Myocyte (in vitro differentiated cells): ENCODE data around the gene DLGAP4. TPM values are rescaled to one million over a fixed set of nuclear protein-coding genes. Genes with fewer than 3 reads are reported as not detected.

Source experiments
- DNase-seq: peaks from one replicate; pipeline ENCODE4 v3.0.0-alpha.2; 2012; ENCODE audit warnings: low read depth
- total RNA-seq: library from RNA; depleted of rRNA; stranded (reverse); fragments of >200 nt; gene quantifications from 2 replicates; pipeline ENCODE4 v1.2.3, GENCODE V29; 2014

DLGAP4 gene
- total RNA-seq, 1 donor from 2014 or later: 39.7 TPM

DNA sequence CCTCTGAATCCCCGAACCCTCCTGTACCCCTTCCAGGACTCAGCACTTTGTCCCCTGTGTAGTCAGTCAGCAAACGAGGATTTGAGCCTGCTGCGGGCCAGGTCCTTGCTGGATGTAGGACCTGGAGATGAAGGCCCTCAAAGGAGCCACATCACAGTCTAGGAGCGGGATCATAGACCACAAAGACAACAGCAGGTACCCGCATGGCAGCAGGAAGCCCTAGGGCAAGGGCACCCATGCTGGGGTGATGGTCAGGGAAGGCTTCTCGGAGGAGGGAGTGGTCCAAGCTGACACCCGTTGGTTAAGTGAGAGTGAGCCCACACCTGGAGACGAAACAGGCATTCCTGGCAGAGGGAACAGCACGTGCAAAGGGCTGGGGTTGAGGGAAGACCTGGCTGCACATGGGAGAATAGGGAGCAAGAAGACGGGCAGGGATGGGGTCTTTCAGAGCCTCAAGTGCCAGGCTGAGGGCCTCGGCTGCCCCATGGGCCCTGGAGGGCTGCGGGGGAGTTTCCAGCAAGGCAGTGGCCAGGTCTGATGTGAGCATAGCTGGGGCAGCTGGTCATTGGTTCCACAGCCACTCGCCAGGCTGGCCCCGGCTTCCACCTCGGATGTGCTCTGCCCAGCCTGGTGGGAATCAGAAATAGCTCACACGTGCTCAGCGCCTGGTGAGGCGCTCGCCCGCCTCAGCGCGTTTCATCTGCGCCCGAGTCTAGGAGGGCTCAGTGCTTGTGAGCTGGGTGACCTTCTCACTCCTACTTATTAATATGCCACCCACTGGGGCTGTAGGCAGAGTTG, 15.0 kb downstream of the DLGAP4 start:
- DNase-seq: no peak

- no peak for DNase-seq
Measured at GRCh38 chr20:36322131-36322530, 16.0 kb downstream of the DLGAP4 start.

DNA sequence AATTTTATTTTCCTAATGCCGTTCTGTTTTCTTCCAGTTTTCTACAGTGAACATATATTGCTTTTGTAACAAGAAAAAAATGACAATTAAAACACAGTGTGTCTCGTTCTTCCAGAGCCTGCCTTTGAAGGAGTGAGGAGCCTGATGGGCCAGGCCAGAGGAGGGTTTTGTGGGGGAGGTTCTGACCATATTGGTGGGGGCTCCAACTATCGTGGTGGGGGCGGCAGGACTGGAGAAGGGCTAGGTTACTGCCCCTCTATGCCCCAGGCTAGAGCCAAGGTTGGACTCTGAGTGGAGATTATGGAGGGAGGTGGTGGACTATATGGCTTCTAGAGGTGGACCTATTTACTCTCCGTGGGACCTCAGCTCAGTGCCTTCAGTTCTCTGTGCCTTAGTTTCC, 24.0 kb downstream of the DLGAP4 start:
- no peak for DNase-seq

DNA sequence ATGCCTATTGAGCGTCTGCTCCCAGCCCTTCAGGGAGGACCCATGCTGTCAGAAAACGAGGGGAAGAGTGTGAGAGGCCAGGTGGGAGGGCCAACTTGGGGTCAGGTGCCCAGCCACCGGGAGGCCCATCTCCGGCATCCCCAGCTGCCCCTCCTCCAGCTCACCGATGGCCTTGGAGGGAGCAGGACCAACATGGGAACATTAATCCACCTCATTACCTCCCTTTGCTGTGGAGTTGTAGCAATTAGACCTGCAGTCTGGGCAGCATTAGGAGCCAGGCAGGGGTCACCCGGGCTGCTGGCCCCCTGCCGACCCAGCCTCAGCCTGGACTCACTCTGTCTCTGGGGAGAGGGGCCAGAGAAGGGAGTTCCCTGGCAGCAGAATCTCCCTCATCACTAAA, 25.1 kb downstream of the DLGAP4 start:
- no peak for DNase-seq

DNA sequence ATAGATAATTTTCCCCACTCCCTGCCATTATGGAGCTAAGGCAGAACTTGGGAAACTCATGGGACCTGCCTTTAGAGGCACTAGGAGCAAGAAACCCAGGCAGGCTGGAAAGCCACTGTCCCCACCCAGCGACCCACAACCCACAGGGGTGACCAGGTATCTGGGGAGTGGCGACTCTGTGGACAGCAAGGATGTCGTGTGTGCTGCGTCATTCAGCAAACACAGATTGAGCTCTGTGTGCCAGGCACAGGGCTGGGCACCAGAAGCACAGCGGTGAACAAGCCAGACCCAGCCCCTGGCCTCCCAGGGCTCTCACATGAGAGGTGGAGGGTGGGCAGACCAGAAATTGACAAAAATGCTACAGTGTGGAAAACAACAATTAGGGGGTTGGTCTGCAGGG, 27.7 kb downstream of the DLGAP4 start:
- no peak for DNase-seq

- no peak for DNase-seq
Measured at GRCh38 chr20:36334281-36335205, 28.4 kb downstream of the DLGAP4 start.

- no peak for DNase-seq
Measured at GRCh38 chr20:36335206-36335870, 29.2 kb downstream of the DLGAP4 start.

DNA sequence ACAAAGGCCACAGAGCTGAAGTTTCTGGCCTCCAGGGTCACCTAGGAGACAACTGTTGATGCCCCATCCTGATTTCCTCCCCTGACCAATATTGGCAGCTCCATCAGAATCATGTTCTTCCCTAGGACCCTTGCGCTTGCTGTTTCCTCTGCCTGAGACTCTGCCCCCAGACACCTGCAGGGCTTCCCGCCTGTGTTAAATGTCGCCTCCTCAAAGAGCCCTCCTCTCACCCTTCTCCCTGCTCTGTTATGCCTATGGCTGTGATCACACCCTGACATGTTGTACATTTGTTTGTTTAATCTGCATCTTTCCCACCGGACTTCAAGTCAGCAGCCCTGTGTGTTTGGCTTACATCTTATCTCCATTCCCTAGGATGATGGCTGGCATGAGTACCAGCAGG, 30.1 kb downstream of the DLGAP4 start:
- DNase-seq: no peak

DNA sequence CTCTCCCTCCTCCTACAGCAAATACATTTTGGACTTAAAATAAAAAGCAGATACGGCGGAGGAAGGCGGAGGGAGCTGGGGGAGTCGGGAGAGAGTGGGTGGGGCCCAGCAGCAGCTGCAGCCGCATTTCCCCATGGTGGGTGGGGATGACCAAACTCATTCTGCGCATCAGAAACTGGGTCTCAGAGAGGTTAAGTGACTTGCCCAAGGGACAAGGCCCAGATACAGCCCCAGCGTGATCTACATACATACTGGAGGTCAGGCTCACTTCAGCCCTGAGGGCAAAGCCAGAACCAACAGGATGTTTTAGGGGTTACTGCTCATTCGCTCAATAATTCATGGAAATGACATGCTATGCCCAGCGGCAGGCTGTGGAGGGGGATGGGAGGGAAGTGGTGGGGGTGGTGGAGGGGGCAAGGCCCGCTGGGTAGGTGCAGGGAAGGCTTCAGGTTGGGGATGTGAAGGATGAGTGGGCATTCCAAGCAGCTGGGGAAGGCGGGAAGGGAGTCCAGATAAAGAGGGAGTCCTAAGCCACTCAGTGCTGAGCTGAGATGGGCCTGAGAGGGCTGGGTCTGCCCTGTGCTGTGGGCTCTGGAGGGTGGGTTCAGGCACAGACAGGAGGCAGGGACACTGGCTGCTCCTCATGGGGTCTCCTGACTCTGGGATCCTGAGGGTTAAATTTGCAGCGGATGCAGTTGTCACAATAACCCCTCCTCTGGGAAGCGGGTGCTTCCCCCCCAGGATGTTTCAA, 31.0 kb downstream of the DLGAP4 start:
- DNase-seq: no peak

DNA sequence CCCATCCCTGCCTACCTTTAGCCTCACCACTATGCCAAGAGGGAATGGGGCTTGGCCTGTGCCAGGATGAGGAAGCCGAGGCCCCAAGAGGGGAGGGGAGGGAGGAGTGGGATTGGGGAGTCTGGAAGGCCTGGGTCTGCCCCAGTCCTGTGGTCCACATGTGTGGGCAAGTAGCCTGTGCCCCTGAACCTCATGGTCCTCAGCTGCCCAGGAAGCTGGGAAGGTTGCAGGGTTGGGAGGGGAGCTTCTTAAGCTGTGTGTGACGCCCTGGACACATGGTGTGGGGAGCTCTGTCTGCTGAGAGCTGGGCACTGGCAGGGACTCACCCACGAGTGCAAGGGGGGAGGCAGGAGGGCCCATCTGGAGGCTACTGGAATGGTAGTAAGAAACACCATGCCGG, 31.7 kb downstream of the DLGAP4 start:
- no peak for DNase-seq

DNA sequence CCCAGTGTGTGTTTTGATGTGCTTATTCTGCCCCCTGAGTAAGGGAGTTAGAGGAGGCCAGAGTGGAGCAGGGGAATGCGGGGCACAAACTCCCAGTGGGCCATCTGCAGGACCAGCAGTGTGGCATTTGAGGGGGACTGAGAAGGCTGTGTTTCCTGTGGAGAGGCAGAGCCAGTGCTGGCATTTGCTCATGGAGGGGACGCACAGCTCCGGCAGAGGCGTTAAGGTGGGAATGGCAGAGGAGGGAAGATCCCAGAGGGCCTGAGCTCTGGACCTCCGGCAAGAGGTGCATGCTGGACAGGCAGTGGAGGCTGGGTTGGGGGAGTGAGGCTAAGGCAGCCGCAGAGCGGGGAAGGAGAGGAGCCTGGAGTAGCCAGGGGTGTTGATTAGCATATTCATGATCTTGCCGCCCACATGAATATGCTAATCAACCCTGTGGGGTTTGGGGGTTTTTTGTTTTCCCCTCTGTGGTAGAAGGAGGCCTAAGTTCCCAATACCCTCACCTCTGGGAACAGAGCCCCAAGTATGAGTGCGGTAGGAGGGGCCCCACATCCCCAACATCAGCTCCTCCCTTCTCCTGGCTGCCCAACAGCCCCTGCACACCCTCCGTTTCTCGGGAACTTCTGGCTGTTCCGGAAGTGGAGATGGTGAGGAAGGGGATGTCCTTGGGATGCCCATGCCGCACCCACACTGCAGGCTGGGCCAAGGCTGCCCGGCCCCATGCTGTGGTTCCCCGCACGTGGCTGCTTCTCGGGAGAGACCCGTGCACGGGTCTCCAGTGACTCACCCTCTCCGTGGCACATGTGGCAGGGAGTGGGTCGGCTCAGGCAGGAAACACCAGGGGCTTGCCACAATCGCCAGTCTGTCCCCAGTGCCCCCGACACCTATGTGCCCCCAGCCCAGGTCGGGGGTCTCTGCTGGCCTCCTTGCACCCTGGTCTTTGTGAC, 33.8 kb downstream of the DLGAP4 start:
- DNase-seq: no peak

GRCh38 chr20:36340593-36340990, 34.5 kb downstream of the DLGAP4 start:
- DNase-seq: no peak

GRCh38 chr20:36341331-36342020, 35.3 kb downstream of the DLGAP4 start:
- DNase-seq: no peak

GRCh38 chr20:36342331-36343120, 36.4 kb downstream of the DLGAP4 start:
- no peak for DNase-seq

DNA sequence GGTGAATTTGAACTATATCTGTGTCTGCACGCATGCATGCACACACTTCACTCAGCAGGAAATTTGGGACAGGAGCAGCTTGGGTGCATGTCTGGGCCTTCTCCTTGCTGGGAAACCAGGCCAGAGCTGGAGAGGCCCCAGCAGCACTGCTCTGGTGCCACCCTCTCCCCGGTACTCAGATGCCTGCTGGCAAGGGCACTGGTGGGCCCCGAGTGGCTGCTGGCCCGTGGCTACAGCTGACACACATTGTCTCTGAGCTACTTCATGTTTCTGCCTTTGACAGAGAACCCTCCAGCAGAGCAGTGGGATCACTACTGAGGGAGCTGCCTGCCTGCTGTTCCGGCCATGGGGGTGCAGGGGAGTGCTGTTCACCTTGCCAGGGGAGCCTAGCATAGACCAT, 37.5 kb downstream of the DLGAP4 start:
- no peak for DNase-seq

GRCh38 chr20:36344517-36345132, 38.5 kb downstream of the DLGAP4 start:
- DNase-seq: peak; percentile 67

DNA sequence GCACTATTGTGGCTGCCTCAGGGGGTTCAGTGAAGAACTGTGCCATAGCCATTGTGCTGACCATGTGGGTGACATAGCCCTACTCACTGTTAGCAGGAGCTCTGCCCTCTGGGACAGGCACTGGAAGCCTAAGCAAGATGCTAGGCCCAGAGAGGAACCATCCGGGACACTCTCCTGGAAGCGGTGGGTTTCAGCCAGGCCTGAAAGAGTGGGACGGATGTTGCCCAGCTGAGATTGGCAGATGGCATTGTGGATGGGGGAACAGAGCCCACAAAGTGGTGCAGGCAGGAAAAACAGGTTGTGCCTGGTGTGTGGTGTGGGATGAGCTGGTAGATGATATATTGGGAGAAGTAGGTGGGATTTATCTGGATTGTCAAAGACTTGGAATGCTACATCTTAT, 40.1 kb downstream of the DLGAP4 start:
- no peak for DNase-seq
